M059J (cell line): ENCODE measurements around the gene TMPRSS15. TPM values are rescaled to one million over a fixed set of nuclear protein-coding genes. Genes with fewer than 3 reads are reported as not detected.

Experiments used
- DNase-seq: peaks from one replicate; pipeline ENCODE4 v3.0.0-alpha.2; 2012; ENCODE audit warnings: low read depth
- total RNA-seq: library from RNA; depleted of rRNA; stranded (reverse); fragments of >200 nt; shearing (Covaris generic); gene quantifications from 2 replicates; pipeline ENCODE4 v1.2.3, GENCODE V29; 2014

TMPRSS15 gene
- total RNA-seq, 1 experiment from 2014 or later = 0.17 TPM

DNA sequence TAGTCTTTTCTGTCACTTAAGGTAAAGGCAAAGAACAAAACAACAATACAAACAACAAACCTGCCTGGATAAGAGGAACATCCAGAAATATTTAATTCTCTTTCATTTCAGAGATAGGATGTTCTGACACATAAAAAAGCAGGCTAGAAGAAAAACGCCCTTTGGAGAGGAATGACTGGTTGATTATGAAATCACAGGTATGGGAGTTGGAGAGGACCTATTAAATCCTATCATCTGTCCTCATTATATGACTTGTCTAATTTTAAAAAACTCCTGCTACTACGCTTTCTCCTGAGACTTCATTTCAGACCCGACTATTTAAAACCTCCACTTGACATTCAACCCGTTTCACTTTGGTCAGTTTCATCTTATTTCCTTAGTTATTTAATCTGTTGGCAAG is 54.1 kb downstream of the TMPRSS15 start:
- DNase-seq = no peak

DNA sequence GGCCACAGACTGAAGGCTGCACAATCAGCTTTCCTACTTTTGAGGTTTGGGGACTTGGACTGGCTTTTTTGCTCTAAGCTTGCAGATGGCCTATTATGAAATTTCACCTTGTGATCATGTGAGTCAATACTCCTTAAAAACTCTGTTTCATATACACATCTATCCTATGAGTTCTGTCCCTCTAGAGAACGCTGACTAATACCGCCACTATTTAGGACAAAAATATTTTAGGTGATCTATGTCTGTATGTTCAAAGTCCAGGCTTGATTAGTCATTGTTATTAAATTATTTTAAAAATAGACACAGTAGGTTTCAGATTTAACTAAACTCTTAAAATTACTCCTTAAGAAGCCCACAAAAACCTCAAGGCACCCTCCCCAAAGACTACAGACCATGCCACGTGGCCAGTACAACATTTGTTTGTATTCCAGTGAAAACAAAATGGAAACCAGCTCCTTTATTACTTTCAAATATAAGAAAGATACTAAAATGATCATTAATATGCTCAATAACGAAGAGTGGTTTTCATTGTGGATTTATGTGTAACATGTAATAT is 63.1 kb downstream of the TMPRSS15 start:
- DNase-seq = no peak

DNA sequence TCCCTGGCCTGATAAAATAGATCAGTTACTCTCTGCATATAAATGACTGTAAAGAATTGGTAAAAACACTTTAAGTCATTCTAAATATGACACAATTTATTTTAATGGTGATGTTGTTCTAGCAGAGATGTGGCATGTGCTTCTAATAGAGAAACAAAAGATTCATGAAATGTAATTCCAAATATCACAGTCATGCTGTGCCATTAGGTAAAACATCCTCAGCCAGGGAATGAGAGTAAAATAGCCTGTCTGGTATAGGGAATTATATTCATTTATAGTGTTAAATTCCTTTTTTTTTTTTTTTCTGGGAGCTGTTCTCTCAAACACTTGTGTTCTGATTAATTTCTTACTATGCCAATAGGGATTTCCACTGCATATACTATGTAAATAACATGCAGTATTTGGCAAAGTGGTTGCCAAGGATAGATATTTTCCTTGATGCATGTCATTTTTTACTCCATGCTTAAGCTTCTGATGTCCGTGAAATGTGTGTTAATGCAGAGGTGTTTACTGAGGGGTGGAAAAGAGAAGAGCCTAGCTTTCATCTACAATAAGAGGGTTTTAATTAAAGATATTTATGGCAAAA is 67.8 kb downstream of the TMPRSS15 start:
- no peak for DNase-seq

GRCh38 chr21:18334066-18334465 is 69.5 kb downstream of the TMPRSS15 start:
- DNase-seq = no peak

GRCh38 chr21:18318156-18318555 is 85.4 kb downstream of the TMPRSS15 start:
- DNase-seq = no peak

- DNase-seq = no peak
Measured at GRCh38 chr21:18298228-18298627, 105.4 kb downstream of the TMPRSS15 start.

GRCh38 chr21:18294100-18294499 is 109.5 kb downstream of the TMPRSS15 start:
- no peak for DNase-seq

- DNase-seq = no peak
Measured at GRCh38 chr21:18289876-18290275, 113.7 kb downstream of the TMPRSS15 start.

DNA sequence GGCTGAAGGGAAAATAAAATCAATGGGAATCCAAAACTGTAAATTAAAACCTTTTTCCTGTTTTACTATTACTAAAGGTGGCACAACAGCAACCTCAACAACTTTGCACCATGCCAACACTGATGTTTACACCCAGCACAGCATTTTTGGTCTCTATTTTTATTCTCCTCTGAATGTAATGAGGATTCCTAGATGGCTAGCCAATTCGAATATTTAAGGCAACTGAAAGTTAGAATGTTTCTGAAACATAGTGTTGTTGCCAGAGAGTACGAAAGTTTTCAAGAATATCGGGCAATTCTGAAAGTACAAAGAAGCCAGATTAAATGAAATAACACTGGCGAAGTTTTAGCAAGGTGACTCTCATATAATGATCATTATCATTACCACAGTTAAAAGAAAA is 118.2 kb downstream of the TMPRSS15 start:
- DNase-seq = no peak

DNA sequence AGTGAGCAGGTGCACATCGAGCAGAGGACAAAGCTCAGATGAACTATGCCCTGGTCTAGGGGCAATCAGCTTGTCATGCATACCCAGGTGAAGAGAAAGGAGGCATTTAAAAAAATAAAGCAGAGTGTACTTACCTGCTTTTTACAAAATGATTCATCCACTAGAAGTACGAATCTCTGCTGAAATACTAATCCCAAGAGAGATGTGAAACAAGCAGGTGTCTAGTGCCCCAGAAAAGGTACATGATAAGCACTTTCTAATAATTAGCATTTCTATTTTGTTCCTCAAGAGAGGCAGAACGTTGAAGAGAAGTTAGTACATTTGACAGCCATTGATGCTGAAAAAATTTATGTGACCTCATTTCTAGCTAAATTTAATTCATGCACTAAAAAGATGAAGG is 127.8 kb downstream of the TMPRSS15 start:
- DNase-seq = no peak

- DNase-seq = no peak
Measured at GRCh38 chr21:18274370-18274769, 129.2 kb downstream of the TMPRSS15 start.

DNA sequence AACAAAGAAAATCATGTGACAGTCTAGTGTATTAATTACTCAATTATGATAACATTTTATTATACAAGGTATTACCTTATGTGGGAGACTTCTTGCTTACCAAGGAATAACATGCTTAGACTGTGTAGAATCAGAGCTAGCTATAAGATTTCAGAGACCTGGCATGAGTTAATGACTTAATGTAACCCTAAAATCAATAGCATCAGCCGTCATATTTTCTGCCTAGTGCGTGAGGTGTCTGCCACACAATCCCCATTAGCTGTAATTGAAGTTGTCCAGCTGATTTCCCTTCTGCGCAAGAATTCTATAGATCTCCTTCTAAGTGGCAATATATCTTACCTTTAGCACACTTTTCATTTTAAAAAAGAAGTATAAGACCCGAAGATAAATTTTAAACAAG is 130.2 kb downstream of the TMPRSS15 start:
- DNase-seq = no peak

- DNase-seq = no peak
Measured at GRCh38 chr21:18269856-18270255, 133.7 kb downstream of the TMPRSS15 start.

DNA sequence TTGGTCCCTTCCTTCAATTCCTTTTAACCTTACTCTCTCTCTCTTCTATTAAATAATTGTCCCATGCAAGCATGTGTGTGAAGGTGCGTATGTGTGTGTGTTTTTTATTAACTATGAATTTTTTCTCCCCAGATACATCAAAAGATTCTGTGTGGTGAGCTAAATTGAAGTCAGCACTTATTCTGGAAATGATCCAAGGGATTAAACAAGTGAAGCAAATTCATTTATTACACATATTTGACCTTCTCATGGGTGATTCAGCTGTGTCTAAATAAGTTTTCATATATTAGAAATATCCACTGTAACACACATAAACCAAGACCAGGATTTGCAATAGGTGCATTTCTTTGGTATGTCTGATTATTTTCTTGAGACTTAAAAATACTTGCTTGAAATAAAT is 134.7 kb downstream of the TMPRSS15 start:
- DNase-seq = no peak

DNA sequence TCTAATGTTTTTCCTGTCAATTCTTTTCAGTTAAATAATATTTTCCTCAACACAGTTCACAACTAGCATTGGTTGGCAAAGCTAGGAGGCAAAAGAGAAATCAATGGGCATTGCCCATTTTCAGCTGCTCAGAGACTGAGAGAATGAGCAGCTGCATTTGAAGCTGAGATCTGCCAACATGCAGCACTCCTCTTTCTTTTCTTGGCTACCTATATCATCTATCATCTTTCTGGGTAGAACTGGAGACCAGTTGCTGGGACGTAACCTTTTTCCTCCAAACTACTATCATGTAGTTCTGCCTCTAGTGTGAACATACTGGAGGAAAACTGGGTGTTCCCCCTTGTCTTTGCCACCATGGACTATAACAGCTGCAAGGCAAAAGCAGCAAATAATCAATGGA is 136.1 kb downstream of the TMPRSS15 start:
- DNase-seq = no peak

DNA sequence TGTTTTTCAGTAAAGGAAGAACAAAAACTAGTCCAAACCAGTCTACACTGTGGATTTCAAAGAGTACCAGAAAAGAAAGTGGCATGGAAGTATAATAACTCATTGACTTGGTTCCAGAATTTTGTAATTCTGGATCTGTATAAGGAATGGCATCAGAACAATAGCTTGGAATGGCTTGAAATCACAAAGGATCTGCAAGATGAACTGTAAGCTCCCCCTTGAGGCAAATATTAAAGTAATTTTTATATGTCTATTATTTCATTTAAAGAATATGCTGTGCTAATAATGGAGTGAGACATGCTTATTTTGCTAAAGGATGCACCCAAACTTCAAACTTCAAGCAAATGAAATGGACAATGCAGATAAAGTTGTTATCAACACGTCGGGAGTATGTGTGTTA is 137.6 kb downstream of the TMPRSS15 start:
- no peak for DNase-seq

- no peak for DNase-seq
Measured at GRCh38 chr21:18253799-18254198, 149.8 kb downstream of the TMPRSS15 start.

- no peak for DNase-seq
Measured at GRCh38 chr21:18253221-18253620, 150.4 kb downstream of the TMPRSS15 start.

GRCh38 chr21:18252680-18253079 is 150.9 kb downstream of the TMPRSS15 start:
- no peak for DNase-seq

DNA sequence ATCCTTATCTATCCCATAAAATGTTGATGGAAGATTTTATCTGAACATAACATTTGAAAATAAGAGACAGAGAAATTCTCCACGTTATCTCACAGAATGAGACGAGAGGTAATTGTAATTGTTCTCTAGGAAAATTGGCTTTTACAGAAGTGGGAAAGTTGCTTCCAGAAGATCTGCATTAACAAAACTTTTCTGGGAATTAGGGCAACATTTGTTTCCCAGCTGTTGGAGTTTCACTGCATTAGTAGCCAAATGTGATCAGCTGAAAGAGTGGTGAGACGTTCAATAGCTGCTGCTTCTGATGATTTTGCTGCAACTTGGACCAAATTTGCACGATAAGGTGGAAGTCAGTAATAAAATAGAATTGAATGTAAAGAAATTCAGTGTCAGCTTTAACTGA is 151.3 kb downstream of the TMPRSS15 start:
- DNase-seq = no peak

- DNase-seq = no peak
Measured at GRCh38 chr21:18251065-18251464, 152.5 kb downstream of the TMPRSS15 start.

GRCh38 chr21:18249672-18250071 is 153.9 kb downstream of the TMPRSS15 start:
- DNase-seq = no peak

DNA sequence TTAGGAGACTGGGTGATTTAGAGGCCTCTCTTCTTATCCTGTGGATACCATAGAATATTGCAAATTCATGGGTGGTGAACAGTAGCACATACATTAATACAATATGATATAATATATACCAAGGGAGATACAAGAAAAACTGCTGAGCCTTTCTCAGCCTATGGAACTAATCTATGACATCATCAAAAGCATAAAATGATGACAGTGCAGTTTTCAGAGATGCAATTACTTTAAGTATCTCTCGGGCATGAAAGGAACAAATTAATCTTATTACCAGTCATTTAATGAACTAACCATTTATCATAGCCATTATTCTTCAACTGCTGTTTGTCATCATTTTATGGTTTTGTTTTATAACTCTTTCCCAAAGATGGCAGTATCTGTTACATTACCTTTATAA is 155.4 kb downstream of the TMPRSS15 start:
- no peak for DNase-seq

DNA sequence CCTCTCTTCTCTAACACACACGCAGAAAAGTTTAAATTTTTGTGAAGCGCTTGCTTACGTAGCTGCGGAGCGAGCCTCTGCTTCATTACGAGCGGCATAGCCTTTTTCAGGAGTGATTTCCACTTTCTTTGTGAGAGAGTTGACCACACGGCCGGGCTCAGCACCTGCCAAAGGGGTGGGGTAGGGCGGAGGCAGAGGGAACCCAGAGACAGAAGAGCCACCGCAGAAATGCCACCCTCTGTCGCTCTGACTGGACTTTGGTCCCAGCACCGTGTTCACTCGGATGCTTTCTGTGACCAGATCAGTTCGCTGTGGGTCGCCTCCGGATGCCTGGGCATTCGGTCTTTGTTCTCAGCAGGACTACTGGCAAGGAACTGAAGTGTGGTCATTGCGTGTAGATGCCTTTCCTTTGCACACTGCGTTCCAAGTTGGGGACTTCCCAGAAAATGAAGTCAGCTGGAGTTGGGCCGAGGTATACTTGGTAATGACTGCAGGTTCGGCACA is 158.1 kb downstream of the TMPRSS15 start:
- DNase-seq = no peak
